ENCODE measurements around the gene OR4C13. TPM values are rescaled to one million over a fixed set of nuclear protein-coding genes. Genes with fewer than 3 reads are reported as not detected.
"Not testable (repeated sequence)": the region's sequence is repeated elsewhere in the genome, so short reads cannot be mapped to it uniquely, and the experiment has no call there.

Gene OR4C13
- total RNA-seq, result not detected
- long read RNA-seq, result 0 reads

GRCh38 chr11:49952091-49952490 lies at the start of gene OR4C13:
TSS of gene OR4C13 (plus strand) at chr11:49952391. CDS start at chr11:49952423, 32 bp downstream.
- DNase-seq, result no peak
- ATAC-seq, result no peak
- intact Hi-C loops (cut with micrococcal nuclease), result no loop called here

- DNase-seq; ATAC-seq; intact Hi-C loops (cut with micrococcal nuclease): not testable (repeated sequence)
These were observed 40.7 kb upstream of the OR4C13 start for GRCh38 chr11:49911516-49911915.

GRCh38 chr11:49948701-49949100 lies 3.5 kb upstream of the OR4C13 start:
- intact Hi-C loops (cut with micrococcal nuclease); ATAC-seq: not testable (repeated sequence)

GRCh38 chr11:49973439-49973838 lies 21.2 kb downstream of the OR4C13 start:
- intact Hi-C loops (cut with micrococcal nuclease); ATAC-seq; DNase-seq: not testable (repeated sequence)

More at GRCh38 chr11:49948701-49949100, 3.5 kb upstream of the OR4C13 start:
- DNase-seq, result not testable (repeated sequence)

GRCh38 chr11:49982435-49982834 lies 30.2 kb downstream of the OR4C13 start, which contains the start of gene OR4C12:
TSS of gene OR4C12 (minus strand) at chr11:49982535. CDS start at chr11:49982501, 34 bp downstream.
- intact Hi-C loops (cut with micrococcal nuclease); ATAC-seq: not testable (repeated sequence)

DNA sequence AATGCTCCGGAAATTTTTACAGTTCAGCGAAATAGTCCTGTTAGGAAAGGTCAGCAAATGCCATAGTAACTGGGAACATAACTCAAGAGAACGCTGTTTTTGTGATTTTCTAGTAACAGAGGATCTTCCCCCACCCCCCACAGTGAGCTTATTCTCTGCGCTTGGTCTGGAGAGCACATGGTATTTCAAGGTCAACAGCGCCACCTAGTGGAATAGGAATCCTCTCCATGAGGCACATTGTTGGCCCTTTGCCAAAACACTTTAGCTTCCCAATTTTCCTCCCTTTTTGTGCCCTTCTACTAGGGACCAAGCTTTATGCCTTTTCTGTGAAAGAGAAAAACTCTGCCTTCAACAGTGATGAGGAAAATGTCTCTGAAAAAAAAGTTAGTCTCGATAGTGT lies 43.4 kb downstream of the OR4C13 start:
- DNase-seq, result no peak
- intact Hi-C loops (cut with micrococcal nuclease), result no loop called here

More at GRCh38 chr11:49982435-49982834, 30.2 kb downstream of the OR4C13 start, which contains the start of gene OR4C12:
- not testable (repeated sequence) for DNase-seq

More for the DNA sequence above, 43.4 kb downstream of the OR4C13 start:
- ATAC-seq, result no peak

Other genes with a start within 250 kb of the OR4C13 start
- not detected for gene OR4C12, start 30.1 kb downstream of the OR4C13 start, total RNA-seq
- gene OR4C45, start 80.5 kb downstream of the OR4C13 start, total RNA-seq, result not detected